Measurements from ENCODE around the gene EML1. TPM values are rescaled to one million over a fixed set of nuclear protein-coding genes. Genes with fewer than 3 reads are reported as not detected.

Gene EML1
- total and polyA plus RNA-seq, 2 experiments from 2014 or later = 22.9 to 31.9 TPM

GRCh38 chr14:99971941-99972747 is 178.9 kb downstream of the EML1 start:
- Histone ChIP-seq H3K79me2 (peaks cover 53% of the 10 kb centered on the region), H3K9me2 (replicated peaks; ENCODE audit: insufficient read depth) (no peaks in the 10 kb centered on the region), H3K27me3 (no peaks in the 10 kb centered on the region), H3K27ac (peak overlapping the region; percentile 30), H4K20me1 (ENCODE audit: insufficient read depth, poor library complexity, severe bottlenecking) (no peaks in the 10 kb centered on the region), H3K36me3 (replicated peaks; ENCODE audit: insufficient read depth, low read depth) (no peaks in the 10 kb centered on the region), H2AFZ (peak overlapping the region; percentile 13), H3K4me2 (peak overlapping the region; percentile 79), H3K4me3 (peak overlapping the region; percentile 18), H3K4me1 (ENCODE audit: insufficient read depth) (peaks cover 3% of the 10 kb centered on the region), H3K9me3 (ENCODE audit: low read depth) (peaks cover 5% of the 10 kb centered on the region)
- no peak for DNase-seq (ENCODE audit: low spot score)
- TF ChIP-seq EZH2 (IDR thresholded peaks at IDR 0.05; ENCODE audit: borderline replicate concordance) (no peak), CTCF (IDR thresholded peaks at IDR 0.05; ENCODE audit: poor library complexity) (no peak), EZH2phosphoT487 (IDR thresholded peaks at IDR 0.05; ENCODE audit: low read depth, severe bottlenecking, unreplicated experiment) (no peak)
- 2% methylated on average over 27 of the region's 79 CpGs for WGBS (ENCODE audit: low lambda C conversion rate, missing lambda C conversion rate)

DNA sequence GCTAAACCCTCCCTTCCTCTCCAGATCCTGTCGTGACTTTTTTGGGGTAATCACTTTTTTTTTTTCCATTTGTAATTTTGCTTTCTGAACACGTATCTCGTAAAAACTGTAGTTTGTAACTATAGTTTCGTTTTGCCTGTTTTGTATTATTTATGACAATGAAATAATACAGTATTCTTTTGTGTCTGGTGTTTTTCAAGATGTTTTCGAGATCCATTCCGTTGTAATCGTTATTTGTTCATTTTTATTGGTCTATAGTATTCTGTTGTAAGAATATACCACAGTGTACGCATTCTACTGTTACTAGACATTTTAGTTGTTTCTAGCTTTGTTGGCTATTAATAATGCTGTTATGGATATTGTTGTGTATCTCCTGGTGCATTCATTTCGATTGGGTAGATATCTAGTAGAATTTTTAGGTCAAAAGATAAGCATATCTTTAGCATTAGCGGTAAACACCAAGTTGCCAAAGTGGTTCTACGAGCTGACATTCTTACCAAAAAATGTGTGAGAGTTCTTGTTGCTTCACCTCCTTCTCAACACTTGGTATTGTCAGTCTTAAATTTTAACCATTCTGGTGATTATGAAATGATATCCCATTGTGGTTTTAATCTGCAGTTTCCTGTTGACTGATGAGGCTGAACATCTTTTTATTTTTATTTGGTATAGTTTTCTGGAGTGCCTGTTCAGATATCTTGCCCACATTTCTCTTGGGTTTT is 179.7 kb downstream of the EML1 start:
- 56% methylated on average over 11 of the region's 11 CpGs for WGBS (ENCODE audit: low lambda C conversion rate, missing lambda C conversion rate)
- Histone ChIP-seq H4K20me1 (ENCODE audit: insufficient read depth, poor library complexity, severe bottlenecking) (no peaks in the 10 kb centered on the region), H2AFZ (peak overlapping the region; percentile 13), H3K27me3 (no peaks in the 10 kb centered on the region), H3K9me3 (ENCODE audit: low read depth) (peaks cover 5% of the 10 kb centered on the region), H3K36me3 (replicated peaks; ENCODE audit: insufficient read depth, low read depth) (no peaks in the 10 kb centered on the region), H3K27ac (no peak overlapping the region), H3K4me3 (peak overlapping the region; percentile 18), H3K4me2 (peak overlapping the region; percentile 79), H3K4me1 (ENCODE audit: insufficient read depth) (no peaks in the 10 kb centered on the region), H3K79me2 (peaks cover 60% of the 10 kb centered on the region), H3K9me2 (replicated peaks; ENCODE audit: insufficient read depth) (no peaks in the 10 kb centered on the region)
- DNase-seq (ENCODE audit: low spot score) = no peak
- TF ChIP-seq EZH2 (IDR thresholded peaks at IDR 0.05; ENCODE audit: borderline replicate concordance) (no peak), EZH2phosphoT487 (IDR thresholded peaks at IDR 0.05; ENCODE audit: low read depth, severe bottlenecking, unreplicated experiment) (no peak), CTCF (IDR thresholded peaks at IDR 0.05; ENCODE audit: poor library complexity) (no peak)

DNA sequence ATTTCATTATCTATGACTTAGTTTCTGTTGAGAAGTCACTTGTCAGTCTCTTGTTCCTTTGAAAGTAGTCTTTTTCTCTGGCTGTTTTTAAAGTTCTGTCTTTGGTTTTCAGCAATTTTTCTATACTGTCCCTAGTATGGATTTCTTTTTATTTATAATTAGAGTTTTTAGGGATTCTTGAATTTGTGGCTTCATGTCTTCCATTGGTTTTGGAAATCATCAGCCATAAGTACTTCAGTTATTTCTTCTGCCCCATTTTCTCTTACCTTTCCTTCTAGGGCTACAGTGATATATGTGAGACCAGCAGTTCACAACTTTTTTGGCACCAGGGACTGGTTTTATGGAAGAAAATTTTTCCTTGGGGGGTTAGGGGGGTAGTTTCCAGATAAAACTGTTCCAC is 182.0 kb downstream of the EML1 start:
- Histone ChIP-seq H3K9me2 (replicated peaks; ENCODE audit: insufficient read depth) (no peaks in the 10 kb centered on the region), H3K79me2 (peaks cover 79% of the 10 kb centered on the region), H3K4me1 (ENCODE audit: insufficient read depth) (no peaks in the 10 kb centered on the region), H2AFZ (no peak overlapping the region), H3K4me3 (no peak overlapping the region), H3K27ac (no peak overlapping the region), H3K27me3 (no peaks in the 10 kb centered on the region), H3K36me3 (replicated peaks; ENCODE audit: insufficient read depth, low read depth) (no peaks in the 10 kb centered on the region), H3K4me2 (no peak overlapping the region), H4K20me1 (ENCODE audit: insufficient read depth, poor library complexity, severe bottlenecking) (no peaks in the 10 kb centered on the region), H3K9me3 (ENCODE audit: low read depth) (peaks cover 5% of the 10 kb centered on the region)
- no peak for TF ChIP-seq CTCF (IDR thresholded peaks at IDR 0.05; ENCODE audit: poor library complexity)
- no peak for TF ChIP-seq EZH2 (IDR thresholded peaks at IDR 0.05; ENCODE audit: borderline replicate concordance)
- DNase-seq (ENCODE audit: low spot score) = no peak

All from hepatocyte (in vitro differentiated cells).